Breast epithelium (tissue), 3 donors: Measurements from ENCODE around the gene TOX3.

Experiments
- POLR2A ChIP-seq: fragments of 450-650 bp; IDR thresholded peaks from one replicate; pipeline ENCODE4 v1.6.1; 2016; ENCODE audit warnings: antibody characterized with exemption, mild to moderate bottlenecking, moderate library complexity
- TF ChIP-seq, protein P1 (sequence below), 3 donors: fragments of 450-650 bp; IDR thresholded peaks; one replicate each; pipeline ENCODE4 v1.5.1; 2016 to 2017; ENCODE audit warnings: antibody characterized with exemption in 3 of 3, mild to moderate bottlenecking in 3 of 3, moderate library complexity in 3 of 3

DNA sequence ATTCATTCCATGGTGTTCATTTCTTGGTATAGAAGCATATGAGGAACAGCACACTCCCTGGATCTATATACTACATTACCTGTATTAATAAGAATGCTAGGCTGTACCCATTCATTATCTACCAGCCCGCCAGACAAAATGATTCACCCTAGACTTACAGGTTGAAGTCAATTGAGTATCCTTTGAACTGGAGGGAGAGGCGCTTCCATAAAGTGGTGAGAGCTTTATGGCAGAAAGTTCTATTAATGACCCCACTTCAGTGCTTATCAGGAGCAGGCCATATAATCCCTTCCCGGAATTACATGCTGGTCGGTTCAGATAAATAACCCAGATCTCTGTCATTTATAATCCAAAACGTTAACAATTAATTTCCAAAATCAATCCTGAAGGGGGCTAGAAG is 44.5 kb upstream of the TOX3 start:
- no peak for TF ChIP-seq POLR2A
- TF ChIP-seq, protein P1, sequence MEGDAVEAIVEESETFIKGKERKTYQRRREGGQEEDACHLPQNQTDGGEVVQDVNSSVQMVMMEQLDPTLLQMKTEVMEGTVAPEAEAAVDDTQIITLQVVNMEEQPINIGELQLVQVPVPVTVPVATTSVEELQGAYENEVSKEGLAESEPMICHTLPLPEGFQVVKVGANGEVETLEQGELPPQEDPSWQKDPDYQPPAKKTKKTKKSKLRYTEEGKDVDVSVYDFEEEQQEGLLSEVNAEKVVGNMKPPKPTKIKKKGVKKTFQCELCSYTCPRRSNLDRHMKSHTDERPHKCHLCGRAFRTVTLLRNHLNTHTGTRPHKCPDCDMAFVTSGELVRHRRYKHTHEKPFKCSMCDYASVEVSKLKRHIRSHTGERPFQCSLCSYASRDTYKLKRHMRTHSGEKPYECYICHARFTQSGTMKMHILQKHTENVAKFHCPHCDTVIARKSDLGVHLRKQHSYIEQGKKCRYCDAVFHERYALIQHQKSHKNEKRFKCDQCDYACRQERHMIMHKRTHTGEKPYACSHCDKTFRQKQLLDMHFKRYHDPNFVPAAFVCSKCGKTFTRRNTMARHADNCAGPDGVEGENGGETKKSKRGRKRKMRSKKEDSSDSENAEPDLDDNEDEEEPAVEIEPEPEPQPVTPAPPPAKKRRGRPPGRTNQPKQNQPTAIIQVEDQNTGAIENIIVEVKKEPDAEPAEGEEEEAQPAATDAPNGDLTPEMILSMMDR (IDR thresholded peaks at IDR 0.05), result no peak
